Activated naive CD8-positive, alpha-beta T cell treated with anti-CD3 and anti-CD28 coated beads, Interleukin-2, amount 50 U/mL, for 24 hours (primary cell): ENCODE results near the gene TRAF1.

ENCODE experiments used
- ATAC-seq: fragments of 150-1000 bp; cut with Tn5 transposase; one replicate; pipeline ENCODE4 v1.10.0; 2021
- DNase-seq: peaks from one replicate; pipeline ENCODE4 v3.0.0; 2021
- H3K27ac Mint-ChIP-seq: one replicate; pipeline ENCODE4 v1.8.0; 2021; ENCODE audit warnings: mild to moderate bottlenecking, mixed read lengths
- H3K27me3 Mint-ChIP-seq: one replicate; pipeline ENCODE4 v1.8.0; 2021; ENCODE audit warnings: mixed read lengths
- H3K36me3 Mint-ChIP-seq: one replicate; pipeline ENCODE4 v1.8.0; 2021; ENCODE audit warnings: low read depth, mixed read lengths
- H3K4me1 Mint-ChIP-seq: one replicate; pipeline ENCODE4 v1.8.0; 2021; ENCODE audit warnings: mixed read lengths
- H3K4me3 Mint-ChIP-seq: one replicate; pipeline ENCODE4 v1.8.0; 2021; ENCODE audit warnings: mild to moderate bottlenecking, moderate library complexity, mixed read lengths
- H3K9me3 Mint-ChIP-seq: one replicate; pipeline ENCODE4 v1.8.0; 2021; ENCODE audit warnings: mixed read lengths

TRAF1 gene

GRCh38 chr9:120857481-120857880 is 69.1 kb downstream of the TRAF1 start:
- peaks cover 33% of the 10 kb centered on the region for H3K36me3 Mint-ChIP-seq
- no peaks in the 10 kb centered on the region for H3K4me1 Mint-ChIP-seq
- H3K27ac Mint-ChIP-seq: no peak overlapping the region
- ATAC-seq (no peak), DNase-seq (no peak)
- no peaks in the 10 kb centered on the region for H3K9me3 Mint-ChIP-seq
- H3K27me3 Mint-ChIP-seq: no peaks in the 10 kb centered on the region
- no peak overlapping the region for H3K4me3 Mint-ChIP-seq

GRCh38 chr9:120856700-120857099 is 69.9 kb downstream of the TRAF1 start:
- Mint-ChIP-seq H3K4me3 (no peak overlapping the region), H3K9me3 (no peaks in the 10 kb centered on the region), H3K4me1 (no peaks in the 10 kb centered on the region), H3K36me3 (peaks cover 33% of the 10 kb centered on the region), H3K27ac (no peak overlapping the region), H3K27me3 (no peaks in the 10 kb centered on the region)
- DNase-seq (no peak), ATAC-seq (no peak)

GRCh38 chr9:120855827-120856670 is 70.5 kb downstream of the TRAF1 start:
- Mint-ChIP-seq H3K27ac (peak overlapping the region; percentile 56), H3K27me3 (no peaks in the 10 kb centered on the region), H3K36me3 (peaks cover 30% of the 10 kb centered on the region), H3K9me3 (no peaks in the 10 kb centered on the region), H3K4me3 (no peak overlapping the region), H3K4me1 (no peaks in the 10 kb centered on the region)
- ATAC-seq (no peak), DNase-seq (no peak)

GRCh38 chr9:120854596-120855327 is 71.8 kb downstream of the TRAF1 start:
- ATAC-seq (no peak), DNase-seq (no peak)
- Mint-ChIP-seq H3K27me3 (no peaks in the 10 kb centered on the region), H3K36me3 (peaks cover 23% of the 10 kb centered on the region), H3K4me3 (no peak overlapping the region), H3K4me1 (no peaks in the 10 kb centered on the region), H3K9me3 (no peaks in the 10 kb centered on the region), H3K27ac (no peak overlapping the region)

- Mint-ChIP-seq H3K27ac (no peak overlapping the region), H3K4me3 (no peak overlapping the region), H3K4me1 (no peaks in the 10 kb centered on the region), H3K27me3 (no peaks in the 10 kb centered on the region), H3K36me3 (peaks cover 18% of the 10 kb centered on the region), H3K9me3 (no peaks in the 10 kb centered on the region)
- no peak for ATAC-seq
- no peak for DNase-seq
Measured at GRCh38 chr9:120853198-120853597, 73.4 kb downstream of the TRAF1 start.
